ENCODE results near the gene CYP4F3. TPM values are rescaled to one million over a fixed set of nuclear protein-coding genes. Genes with fewer than 3 reads are reported as not detected.

Gene CYP4F3
- total RNA-seq, 1 experiment from 2014 or later, result 57.6 TPM

GRCh38 chr19:15696654-15697194 lies 56.0 kb downstream of the CYP4F3 start:
- Histone ChIP-seq H3K27me3 (ENCODE audit: insufficient read depth, low read depth) (no peaks in the 10 kb centered on the region), H4K20me1 (ENCODE audit: insufficient read depth) (no peaks in the 10 kb centered on the region), H3K27ac (no peak overlapping the region), H2AFZ (no peak overlapping the region), H3K79me2 (ENCODE audit: low read depth) (no peaks in the 10 kb centered on the region), H3K36me3 (ENCODE audit: low read depth) (no peaks in the 10 kb centered on the region), H3K9me2 (ENCODE audit: insufficient read depth) (no peaks in the 10 kb centered on the region), H3K4me2 (no peak overlapping the region), H3K4me3 (no peak overlapping the region), H3K9me3 (ENCODE audit: insufficient read depth, low read depth) (no peaks in the 10 kb centered on the region), H3K4me1 (replicated peaks; ENCODE audit: insufficient read depth) (peaks cover 4% of the 10 kb centered on the region), H3F3A (ENCODE audit: insufficient read depth, low read depth) (peaks cover 4% of the 10 kb centered on the region; the same call in 1 of the 2 replicates)
- no peak for DNase-seq
- intact Hi-C loops (cut with micrococcal nuclease; ENCODE audit: unreplicated experiment), result no loop called here
- TF ChIP-seq CTCF (conservative IDR thresholded peaks at IDR 0.05), result no peak
- TF ChIP-seq EZH2 (IDR thresholded peaks at IDR 0.05; ENCODE audit: low read depth), result no peak
- POLR2A ChIA-PET (ENCODE audit: unreplicated experiment), result no interaction called here
- BruUV-seq (replicated peaks), result no TSS peak
- CTCF ChIA-PET, result no interaction called here

DNA sequence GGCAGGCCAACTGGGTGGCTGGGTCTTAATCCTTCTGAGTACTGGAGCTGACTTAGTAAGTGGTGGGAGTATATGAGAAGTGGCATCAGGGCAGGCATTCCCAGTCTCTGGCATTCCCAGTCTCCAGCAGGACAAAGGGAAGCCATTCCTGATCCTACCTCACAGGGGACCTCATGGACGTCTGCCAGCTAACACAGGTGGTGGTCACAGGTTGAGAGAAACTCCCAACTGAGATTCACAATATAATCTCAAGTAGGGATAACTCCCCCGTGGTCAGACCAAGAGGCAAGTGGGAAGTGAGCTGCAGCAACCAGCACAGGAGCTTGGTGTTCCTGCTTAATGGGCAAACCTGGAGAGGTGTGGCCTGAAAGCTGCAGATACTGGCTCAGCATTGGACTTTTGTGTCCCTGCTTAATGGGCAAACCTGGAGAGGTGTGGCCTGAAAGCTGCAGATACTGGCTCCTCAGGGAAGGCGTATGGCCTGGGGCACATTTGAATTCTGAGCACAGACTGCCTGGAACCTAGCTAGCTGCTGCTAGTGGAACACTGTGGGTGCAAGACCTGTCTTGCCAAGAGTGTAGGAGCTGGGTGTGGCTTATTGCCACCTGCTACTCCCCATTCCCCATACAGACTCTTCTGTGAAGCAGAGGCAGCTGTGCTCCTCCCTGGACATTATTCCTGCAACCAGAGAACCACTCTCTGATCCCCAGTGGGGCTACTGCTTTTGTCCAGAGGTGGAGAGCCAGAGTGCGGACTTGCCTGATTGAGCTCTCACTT lies 61.2 kb downstream of the CYP4F3 start:
- peak; percentile 66 to 74 for DNase-seq
- peaks cover 19% of the 10 kb centered on the region for H3K4me1 ChIP-seq (replicated peaks; ENCODE audit: insufficient read depth)
- H4K20me1 ChIP-seq (ENCODE audit: insufficient read depth), result no peaks in the 10 kb centered on the region
- H3K9me2 ChIP-seq (ENCODE audit: insufficient read depth), result no peaks in the 10 kb centered on the region
- no peak overlapping the region; the same call in 1 of the 2 replicates for H3K27ac ChIP-seq
- H3K4me3 ChIP-seq, result no peak overlapping the region
- no TSS peak for BruUV-seq (replicated peaks)
- POLR2A ChIA-PET (ENCODE audit: unreplicated experiment), result interaction anchor here (0.6 to 0.7 kb wide), 4 partner anchors 25 to 632 kb away, joined by 3 to 9 read pairs (median 4); no protein-coding TSS in a partner anchor
- TF ChIP-seq EZH2 (IDR thresholded peaks at IDR 0.05; ENCODE audit: low read depth) (no peak), CTCF (conservative IDR thresholded peaks at IDR 0.05) (no peak)
- no peaks in the 10 kb centered on the region for H3K9me3 ChIP-seq (ENCODE audit: insufficient read depth, low read depth)
- H2AFZ ChIP-seq, result no peak overlapping the region
- CTCF ChIA-PET, result interaction anchor here (0.6 kb wide), 1 partner anchor 1671 kb away, joined by 5 read pairs; the partner anchor contains the start of gene IL27RA
- H3K36me3 ChIP-seq (ENCODE audit: low read depth), result no peaks in the 10 kb centered on the region
- H3F3A ChIP-seq (ENCODE audit: insufficient read depth, low read depth), result peaks cover 16% of the 10 kb centered on the region; the same call in 1 of the 2 replicates
- intact Hi-C loops (cut with micrococcal nuclease; ENCODE audit: unreplicated experiment), result loop anchor here (1.0 kb wide), 4 partner anchors 29 to 135 kb away; partner anchors contain the start of genes CYP4F12 and CYP4F3
- peaks cover 7% of the 10 kb centered on the region; the same call in 1 of the 2 replicates for H3K27me3 ChIP-seq (ENCODE audit: insufficient read depth, low read depth)
- H3K4me2 ChIP-seq, result peak overlapping the region; percentile 61
- no peaks in the 10 kb centered on the region for H3K79me2 ChIP-seq (ENCODE audit: low read depth)

DNA sequence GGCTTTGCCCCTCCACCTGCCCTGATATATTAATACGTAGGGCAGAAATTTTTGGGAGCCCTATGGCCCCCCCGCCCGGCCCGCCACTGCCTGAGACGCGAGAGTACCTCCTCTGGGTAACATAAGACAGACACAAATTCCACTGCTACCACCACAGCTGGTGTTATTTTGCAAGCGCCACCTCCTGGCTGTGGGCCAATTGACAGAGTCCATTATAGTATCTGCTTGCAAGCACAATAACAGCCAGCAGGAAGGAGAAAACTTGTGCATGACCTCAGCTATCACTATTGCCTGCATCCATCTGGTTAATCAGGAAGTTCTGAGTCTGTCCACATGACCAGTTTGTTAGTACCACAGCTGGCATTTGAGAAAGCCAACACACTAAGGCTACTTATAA lies 61.8 kb downstream of the CYP4F3 start:
- peaks cover 19% of the 10 kb centered on the region for H3K4me1 ChIP-seq (replicated peaks; ENCODE audit: insufficient read depth)
- H3K4me3 ChIP-seq, result no peak overlapping the region
- H2AFZ ChIP-seq, result no peak overlapping the region
- ChIA-PET CTCF (interaction anchor here (0.6 kb wide), 1 partner anchor 1671 kb away, joined by 5 read pairs; the partner anchor contains the start of gene IL27RA), POLR2A (ENCODE audit: unreplicated experiment) (interaction anchor here (0.6 kb wide), 5 partner anchors 15 to 492 kb away, joined by 3 to 27 read pairs (median 4); no protein-coding TSS in a partner anchor)
- H3K9me3 ChIP-seq (ENCODE audit: insufficient read depth, low read depth), result no peaks in the 10 kb centered on the region
- H3F3A ChIP-seq (ENCODE audit: insufficient read depth, low read depth), result peaks cover 16% of the 10 kb centered on the region; the same call in 1 of the 2 replicates
- H3K4me2 ChIP-seq, result peak overlapping the region; percentile 61
- intact Hi-C loops (cut with micrococcal nuclease; ENCODE audit: unreplicated experiment), result loop anchor here (1.0 kb wide), 4 partner anchors 29 to 135 kb away; partner anchors contain the start of genes CYP4F12 and CYP4F3
- H3K27ac ChIP-seq, result no peak overlapping the region; the same call in 1 of the 2 replicates
- peak; percentile 85 to 97 for DNase-seq
- TF ChIP-seq EZH2 (IDR thresholded peaks at IDR 0.05; ENCODE audit: low read depth) (no peak), CTCF (conservative IDR thresholded peaks at IDR 0.05) (0 out of 2 replicates have a peak, but pooled peaks have one; percentile 28)
- BruUV-seq (replicated peaks), result no TSS peak
- no peaks in the 10 kb centered on the region for H4K20me1 ChIP-seq (ENCODE audit: insufficient read depth)
- H3K9me2 ChIP-seq (ENCODE audit: insufficient read depth), result no peaks in the 10 kb centered on the region
- H3K36me3 ChIP-seq (ENCODE audit: low read depth), result no peaks in the 10 kb centered on the region
- no peaks in the 10 kb centered on the region for H3K79me2 ChIP-seq (ENCODE audit: low read depth)
- H3K27me3 ChIP-seq (ENCODE audit: insufficient read depth, low read depth), result peaks cover 7% of the 10 kb centered on the region; the same call in 1 of the 2 replicates

All from PC-9 (cell line).